ENCODE data around the gene PRR29.

DNA sequence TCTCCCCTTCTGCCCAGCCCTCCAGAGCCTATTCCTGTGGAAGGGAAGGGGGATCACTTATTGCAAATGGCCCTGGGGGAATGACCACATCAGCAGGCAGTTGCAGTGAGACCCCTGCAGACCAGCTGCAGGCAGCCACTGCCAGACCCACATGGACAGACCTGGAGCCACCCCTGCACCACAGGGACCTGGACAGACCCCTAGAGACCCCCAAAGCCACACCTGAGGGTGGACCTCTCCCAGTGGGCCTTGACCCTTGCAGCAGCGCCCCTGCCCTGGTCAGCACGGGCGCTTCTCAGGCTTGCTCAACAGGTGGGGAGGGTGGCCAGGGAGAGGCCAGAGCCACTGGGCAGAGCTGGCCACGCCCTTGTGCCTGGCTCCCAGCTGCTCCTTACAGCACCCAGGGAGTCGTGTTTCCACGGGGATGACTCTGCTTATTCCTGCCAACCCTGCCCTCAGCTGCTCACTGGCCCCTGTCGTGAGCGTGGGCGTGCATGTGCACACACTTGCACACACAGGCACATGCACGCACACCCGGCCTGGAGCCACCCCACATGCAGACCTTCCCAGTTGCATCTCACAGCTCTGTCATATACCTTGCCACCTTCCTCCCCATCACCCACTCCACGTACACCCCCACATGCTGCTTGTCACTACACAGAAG, 24.1 kb upstream of the PRR29 start:
- TF ChIP-seq POLR2A (IDR thresholded peaks at IDR 0.05; ENCODE audit: low read depth, low read length) (no peak), POLR2AphosphoS5 (IDR thresholded peaks at IDR 0.05; ENCODE audit: low read depth, low read length) (no peak), TAF1 (IDR thresholded peaks at IDR 0.05; ENCODE audit: borderline replicate concordance, low read depth, low read length) (no peak)
